ENCODE data around the gene MRPL51.

DNA sequence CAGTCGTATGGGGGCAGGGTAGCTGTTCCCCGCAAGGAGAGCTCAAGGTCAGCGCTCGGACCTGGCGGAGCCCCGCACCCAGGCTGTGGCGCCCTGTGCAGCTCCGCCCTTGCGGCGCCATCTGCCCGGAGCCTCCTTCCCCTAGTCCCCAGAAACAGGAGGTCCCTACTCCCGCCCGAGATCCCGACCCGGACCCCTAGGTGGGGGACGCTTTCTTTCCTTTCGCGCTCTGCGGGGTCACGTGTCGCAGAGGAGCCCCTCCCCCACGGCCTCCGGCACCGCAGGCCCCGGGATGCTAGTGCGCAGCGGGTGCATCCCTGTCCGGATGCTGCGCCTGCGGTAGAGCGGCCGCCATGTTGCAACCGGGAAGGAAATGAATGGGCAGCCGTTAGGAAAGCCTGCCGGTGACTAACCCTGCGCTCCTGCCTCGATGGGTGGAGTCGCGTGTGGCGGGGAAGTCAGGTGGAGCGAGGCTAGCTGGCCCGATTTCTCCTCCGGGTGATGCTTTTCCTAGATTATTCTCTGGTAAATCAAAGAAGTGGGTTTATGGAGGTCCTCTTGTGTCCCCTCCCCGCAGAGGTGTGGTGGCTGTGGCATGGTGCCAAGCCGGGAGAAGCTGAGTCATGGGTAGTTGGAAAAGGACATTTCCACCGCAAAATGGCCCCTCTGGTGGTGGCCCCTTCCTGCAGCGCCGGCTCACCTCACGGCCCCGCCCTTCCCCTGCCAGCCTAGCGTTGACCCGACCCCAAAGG is 42.1 kb upstream of the MRPL51 start:
- TF ChIP-seq, protein P1, sequence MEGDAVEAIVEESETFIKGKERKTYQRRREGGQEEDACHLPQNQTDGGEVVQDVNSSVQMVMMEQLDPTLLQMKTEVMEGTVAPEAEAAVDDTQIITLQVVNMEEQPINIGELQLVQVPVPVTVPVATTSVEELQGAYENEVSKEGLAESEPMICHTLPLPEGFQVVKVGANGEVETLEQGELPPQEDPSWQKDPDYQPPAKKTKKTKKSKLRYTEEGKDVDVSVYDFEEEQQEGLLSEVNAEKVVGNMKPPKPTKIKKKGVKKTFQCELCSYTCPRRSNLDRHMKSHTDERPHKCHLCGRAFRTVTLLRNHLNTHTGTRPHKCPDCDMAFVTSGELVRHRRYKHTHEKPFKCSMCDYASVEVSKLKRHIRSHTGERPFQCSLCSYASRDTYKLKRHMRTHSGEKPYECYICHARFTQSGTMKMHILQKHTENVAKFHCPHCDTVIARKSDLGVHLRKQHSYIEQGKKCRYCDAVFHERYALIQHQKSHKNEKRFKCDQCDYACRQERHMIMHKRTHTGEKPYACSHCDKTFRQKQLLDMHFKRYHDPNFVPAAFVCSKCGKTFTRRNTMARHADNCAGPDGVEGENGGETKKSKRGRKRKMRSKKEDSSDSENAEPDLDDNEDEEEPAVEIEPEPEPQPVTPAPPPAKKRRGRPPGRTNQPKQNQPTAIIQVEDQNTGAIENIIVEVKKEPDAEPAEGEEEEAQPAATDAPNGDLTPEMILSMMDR (IDR thresholded peaks at IDR 0.05) = peak in 1 of 12 donors; percentile 6
- no peak for TF ChIP-seq POLR2A (IDR thresholded peaks at IDR 0.05)

All from heart left ventricle (tissue), 13 donors.